Cerebellar cortex (tissue), 1 donor: ENCODE measurements around the gene SCGN.
"Not testable (repeated sequence)": the region's sequence is repeated elsewhere in the genome, so short reads cannot be mapped to it uniquely, and the experiment has no call there.

ENCODE experiments used
- DNase-seq: peaks from one replicate; pipeline ENCODE4 v3.0.0-alpha.2; 2015; ENCODE audit warnings: low spot score

Gene SCGN

DNA sequence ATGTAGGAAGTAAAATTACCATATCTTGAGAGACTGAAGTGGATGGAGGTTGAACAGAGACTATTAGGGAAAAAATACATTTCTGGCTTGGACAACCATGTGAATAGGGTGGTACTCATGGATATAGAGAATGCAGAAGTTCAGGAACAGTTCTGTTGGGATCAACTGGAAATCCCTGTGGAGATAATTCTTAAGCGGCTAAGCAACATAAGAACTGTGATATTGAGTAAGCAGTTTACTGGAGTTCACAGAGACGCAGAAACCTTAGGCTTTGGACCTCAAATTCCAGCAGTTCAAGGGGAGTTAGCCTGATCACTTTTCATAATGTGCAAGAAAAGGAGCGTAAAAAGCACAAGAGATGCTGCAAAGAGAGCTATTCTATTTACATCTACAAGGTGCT lies 78.9 kb downstream of the SCGN start:
- DNase-seq: no peak

DNA sequence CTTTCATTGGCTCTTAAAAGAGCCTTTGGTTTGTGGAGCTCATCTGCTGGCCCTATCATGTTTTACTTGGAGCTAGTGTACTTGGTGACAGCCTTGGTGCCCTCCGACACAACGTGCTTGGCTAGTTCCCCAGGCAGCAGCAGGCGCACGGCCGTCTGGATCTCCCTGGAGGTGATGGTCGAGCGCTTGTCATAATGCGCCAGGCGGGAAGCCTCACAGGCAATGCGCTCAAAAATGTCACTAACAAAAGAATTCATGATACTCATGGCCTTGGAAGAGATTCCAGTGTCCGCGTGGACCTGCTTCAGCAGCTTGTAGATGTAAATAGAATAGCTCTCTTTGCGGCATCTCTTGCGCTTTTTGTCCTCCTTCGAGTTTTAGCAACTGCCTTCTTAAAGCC lies 79.7 kb downstream of the SCGN start:
- DNase-seq: no peak

DNA sequence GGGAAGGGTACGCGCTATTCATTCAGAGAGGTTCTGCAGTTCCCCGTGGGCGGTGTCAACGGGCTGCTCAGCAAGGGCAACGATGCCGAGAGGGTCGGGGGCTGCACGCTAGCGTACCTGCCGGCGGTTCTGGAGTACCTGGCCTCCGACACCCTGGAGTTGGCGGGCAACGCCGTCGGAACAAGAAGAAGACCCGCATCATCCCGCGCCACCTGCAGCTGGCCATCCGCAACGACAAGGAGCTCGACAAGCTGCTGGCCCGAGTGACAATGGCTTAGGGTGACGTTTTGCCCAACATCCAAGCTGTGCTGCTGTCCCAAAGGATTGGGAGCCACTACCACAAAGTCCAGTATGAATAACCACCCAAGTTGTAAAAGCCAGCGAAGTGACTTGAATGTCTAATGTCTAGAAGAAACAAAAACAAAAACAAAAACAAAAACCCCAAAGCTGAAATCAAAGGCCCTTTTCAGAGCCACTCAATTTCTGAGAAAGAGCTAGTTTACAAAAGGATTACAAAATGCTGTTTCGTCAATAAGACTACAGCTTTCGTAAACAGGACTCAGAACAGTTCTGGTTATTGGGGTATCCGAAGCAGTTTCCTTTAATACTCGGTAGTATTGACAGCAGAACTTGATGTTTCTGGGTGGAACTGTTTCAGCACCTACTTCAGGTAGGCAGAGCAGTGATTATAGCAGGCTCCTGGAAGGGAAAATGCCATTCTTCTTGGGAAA lies 80.6 kb downstream of the SCGN start:
- no peak for DNase-seq

DNA sequence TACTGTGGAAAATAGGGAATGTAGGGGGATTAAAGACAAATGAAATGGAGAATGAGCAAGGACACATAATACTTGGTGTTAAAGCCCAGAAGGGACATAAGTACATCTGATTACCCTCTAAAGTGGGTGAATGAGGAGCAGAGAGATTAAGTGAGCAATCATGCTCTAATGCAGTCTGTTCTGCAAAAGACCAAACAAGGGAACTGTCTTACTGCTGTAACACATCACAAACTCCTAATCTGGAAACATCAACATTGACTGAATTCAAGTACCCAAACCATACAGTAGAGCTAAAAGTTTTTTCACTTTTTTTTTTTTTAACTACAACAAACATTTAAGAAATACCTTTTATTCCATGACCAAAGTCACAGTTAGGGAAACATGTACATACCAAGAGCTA lies 83.2 kb downstream of the SCGN start:
- DNase-seq: no peak

DNA sequence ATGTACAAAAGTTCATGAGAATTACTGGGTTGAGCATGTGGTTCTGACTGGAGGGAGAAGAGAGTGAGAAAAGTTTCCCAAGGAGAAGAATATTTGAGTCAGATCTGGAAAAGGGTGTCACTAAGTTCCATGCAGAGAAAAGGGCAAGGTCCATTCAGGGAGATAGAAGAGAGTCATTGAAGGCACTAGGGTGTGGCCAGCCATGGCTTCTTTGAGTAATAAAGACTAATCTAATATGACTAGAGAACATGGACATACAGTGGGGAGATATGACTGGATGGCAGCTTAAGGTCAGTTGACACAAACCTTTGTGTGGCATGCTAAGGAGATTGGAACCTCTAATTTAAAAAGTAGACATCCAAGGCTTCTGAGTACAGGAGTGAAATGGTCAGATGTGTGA lies 91.9 kb downstream of the SCGN start:
- DNase-seq: no peak

DNA sequence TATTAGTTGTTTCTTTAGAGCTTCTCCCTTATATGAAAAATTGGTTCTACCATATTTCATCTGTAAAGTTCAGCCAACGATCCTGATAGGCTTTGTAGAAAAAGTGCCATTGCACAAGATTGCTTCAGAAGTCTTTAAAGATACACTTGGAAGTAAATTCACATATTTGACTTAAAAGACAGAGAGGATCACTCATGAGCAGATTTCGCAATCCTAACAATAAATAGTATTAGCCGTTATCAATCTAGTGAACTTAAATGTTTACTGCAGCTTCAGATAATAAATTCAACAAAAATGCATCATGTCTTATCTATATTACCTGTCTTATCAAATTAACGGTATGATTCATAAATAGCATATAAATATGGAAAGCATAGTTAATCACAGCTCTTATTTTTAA lies 93.8 kb downstream of the SCGN start:
- DNase-seq: no peak

DNA sequence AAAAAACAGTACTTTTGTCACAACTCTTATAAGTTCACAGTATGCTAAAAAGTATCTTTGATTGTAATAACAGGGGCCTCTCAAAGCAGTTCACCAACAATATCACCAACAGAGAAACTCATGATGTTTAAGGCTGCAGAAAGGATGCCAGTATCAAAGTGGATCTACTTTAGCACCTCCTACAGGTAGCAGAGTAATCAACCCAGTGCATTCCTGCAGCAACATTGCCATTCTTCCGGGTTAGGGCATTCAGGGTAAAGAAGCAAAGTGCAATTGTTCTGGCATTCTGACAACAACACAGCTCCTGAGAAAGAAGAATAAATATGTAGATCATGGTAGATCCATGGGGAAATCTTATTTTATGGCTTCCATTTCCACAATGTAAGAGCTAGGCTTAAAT lies 95.0 kb downstream of the SCGN start:
- no peak for DNase-seq

DNA sequence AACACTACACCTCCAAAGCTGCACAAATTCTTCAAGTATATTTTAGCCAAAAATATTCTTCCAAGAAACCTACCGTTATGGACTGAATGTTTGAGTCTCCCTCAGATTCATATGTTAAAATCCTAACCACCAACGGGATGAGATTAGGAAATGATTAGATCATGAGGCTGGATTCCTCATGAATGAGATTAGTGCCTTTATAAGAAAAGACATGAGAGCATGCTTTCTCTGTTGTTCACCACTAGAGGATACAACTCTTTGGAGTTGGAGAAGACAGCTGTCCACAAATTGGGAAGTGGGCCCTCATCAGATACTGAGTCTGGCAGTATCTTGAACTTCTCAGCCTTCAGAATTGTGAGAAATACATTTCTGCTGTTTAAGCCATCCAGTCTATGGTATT lies 95.5 kb downstream of the SCGN start:
- no peak for DNase-seq

DNA sequence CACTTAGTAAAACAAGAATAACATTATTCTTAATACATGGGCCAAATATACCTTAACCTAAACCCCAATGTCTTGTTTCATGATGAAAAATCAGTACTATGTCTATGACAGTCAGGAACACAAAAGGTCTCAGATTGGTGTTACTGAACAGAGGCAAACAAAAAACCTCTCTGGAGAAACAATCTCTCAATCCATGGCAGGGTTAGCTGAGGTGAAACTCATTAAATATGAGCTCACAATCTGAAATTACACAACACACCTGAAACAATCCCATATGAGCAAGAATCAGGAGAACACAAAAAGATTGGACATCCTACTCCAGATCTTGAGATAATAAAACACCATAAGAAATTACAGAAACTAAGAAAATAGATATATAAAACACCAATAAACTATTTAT lies 96.0 kb downstream of the SCGN start:
- DNase-seq: no peak

DNA sequence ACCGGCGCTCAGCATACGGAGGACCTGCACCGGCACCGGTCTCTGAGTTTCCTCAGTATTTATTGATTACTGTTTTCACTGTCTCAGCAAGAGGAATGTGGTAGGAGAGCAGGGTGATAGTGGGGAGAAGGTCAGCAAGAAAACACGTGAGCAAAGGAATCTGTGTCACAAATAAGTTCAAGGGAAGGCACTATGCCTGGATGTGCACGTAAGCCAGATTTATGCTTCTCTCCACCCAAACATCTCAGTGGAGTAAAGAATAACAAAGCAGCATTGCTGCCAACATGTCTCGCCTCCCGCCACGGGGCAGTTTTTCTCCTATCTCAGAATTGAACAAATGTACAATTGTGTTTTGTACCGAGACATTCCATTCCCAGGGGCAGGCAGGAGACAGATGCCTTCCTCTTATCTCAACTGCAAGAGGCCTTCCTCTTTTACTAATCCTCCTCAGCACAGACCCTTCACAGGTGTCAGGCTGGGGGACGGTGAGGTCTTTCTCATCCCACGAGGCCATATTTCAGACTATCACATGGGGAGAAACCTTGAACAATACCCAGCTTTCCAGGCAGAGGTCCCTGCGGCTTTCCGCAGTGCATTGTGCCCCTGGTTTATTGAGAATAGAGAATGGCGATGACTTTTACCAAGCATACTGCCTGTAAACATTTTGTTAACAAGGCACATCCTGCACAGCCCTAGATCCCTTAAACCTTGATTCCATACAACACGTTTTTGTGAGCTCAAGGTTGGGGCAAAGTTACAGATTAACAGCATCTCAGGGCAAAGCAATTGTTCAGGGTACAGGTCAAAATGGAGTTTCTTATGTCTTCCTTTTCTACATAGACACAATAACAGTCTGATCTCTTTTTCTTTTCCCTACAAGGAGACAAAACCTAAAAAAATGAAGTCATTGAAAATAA lies 96.8 kb downstream of the SCGN start:
- DNase-seq: not testable (repeated sequence)

DNA sequence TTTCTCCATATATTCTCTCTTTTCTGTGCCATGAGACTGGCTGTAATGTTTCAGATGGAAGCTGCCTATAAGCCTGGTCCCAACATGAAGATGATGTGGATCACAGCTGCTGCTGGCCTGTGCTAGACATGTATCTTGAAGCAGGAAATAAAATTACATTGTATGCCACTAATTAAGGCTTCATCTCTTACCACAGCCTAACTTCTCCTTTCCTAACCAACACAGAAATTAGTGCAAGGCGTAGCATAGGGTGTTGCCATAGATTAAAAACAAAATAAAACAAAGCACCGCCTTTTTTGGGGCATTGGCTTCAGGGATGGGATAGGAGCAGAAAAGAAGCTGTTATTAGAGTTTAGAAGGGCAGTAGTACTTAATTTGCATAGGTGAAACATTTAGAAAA lies 97.8 kb downstream of the SCGN start:
- DNase-seq: no peak

DNA sequence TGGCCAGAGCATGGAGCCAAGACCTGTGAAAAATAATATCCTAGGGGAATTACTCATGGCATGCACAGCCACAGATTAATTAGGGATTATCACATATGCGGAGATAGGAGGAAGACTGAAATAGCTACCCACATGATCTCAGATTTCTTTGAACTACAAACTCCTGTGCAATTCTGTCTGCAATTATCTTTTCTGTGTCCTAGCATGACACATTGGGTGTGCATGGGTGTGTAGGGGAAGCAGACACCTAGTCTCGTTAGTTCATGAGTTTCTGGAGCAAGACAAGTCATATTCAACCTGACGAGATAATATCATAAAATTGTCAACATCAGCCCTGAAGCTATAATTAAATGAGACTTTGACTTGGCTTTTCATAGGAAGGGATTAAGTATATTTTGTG lies 98.9 kb downstream of the SCGN start:
- DNase-seq: no peak
